DMS 273 treated with DMSO at 0.1 percent for 48 hours (cell line): Measurements from ENCODE around the gene AQP5.

ENCODE experiments used
- DNase-seq: peaks from one replicate; lab custom pipeline; 2025; lab: John Stamatoyannopoulos, UW

The AQP5 gene

DNA sequence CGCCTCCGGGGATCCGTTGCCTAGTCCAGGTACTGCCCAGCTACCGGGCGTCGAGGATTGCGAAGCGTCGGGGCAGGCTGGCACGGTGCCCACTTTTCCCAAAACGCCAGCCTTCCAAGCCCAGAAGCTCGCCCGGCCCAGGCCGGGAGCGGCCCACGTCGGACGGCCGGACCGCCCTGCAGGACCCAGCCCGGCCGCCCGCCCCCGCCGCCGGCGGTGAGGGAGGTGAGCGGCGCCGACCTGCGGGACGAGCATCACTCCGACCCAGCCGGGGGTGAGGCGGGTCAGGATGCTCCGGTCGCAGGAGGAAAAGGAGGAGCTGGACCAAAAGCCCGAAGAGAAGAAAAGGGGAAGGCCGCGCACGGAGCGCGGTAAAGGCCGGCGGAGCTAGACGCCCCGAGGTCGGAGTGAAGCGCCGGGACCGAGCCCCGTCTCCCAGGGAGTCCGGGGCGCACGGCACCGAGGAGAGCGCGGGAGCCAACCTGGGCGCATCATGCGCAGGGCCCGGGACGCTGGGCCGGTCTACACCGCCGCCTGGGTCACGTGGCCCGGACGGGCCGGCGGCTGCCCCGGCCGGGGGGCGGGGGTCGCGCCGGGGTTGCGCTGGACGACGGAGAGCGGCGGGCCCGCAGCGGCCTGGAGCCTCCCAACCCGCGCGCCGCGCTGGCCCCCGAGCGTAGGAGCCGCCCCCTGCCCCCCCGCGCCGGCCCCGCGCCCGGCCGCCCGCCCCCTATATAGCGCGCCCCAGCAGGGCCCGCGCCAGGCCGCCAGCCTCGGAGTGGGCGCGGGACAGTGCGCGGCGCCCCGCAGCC, at the start of gene AQP5:
AQP5 (plus strand) TSS at position 762 of the 812 bp plus-strand sequence. CDS start 146 bp downstream, outside the sequence.
- DNase-seq = no peak

DNA sequence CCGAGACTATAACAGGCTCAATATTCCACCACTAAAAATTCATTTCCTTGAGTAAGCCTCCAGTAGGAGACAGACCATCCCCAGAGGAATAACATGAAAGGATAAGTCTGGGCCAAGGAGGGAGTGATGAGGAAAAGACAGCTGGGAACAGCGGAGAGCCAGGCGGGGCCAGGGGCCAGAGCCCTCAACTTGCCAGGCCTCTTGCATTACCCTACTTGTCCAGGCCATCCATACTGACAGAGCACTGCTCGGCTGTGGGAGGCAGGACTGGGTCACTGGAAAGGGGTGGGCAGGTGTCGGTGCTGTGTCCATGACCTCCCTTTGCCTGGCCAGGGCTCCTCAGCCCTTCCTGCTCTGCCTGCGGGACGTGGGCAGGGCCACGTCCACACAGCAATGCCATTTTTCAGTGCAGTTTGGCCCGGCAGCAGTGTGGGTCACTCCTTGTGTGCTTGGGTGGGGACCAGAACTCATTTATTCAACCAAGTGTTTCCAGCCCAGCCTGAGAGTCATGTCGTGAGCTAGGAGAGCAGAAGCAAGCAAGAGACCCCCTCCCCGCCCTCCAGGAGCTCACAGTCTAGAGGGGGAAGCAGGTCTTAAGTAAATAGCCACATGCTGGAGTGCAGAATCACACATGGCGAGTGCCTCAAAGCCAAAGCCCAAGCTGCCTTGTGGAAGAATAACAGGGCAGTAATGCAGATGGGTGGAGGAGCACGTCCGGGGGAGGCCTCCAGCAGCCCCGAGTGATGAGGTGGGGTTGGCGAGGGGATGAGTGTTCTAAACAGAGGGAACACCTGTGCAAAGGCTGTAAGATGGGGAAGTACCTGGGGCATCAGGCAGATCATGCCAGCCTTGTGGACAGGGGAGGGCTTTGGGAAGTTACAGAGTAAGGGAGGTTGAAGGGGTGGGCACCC, 49.1 kb upstream of the AQP5 start:
- DNase-seq = no peak

DNA sequence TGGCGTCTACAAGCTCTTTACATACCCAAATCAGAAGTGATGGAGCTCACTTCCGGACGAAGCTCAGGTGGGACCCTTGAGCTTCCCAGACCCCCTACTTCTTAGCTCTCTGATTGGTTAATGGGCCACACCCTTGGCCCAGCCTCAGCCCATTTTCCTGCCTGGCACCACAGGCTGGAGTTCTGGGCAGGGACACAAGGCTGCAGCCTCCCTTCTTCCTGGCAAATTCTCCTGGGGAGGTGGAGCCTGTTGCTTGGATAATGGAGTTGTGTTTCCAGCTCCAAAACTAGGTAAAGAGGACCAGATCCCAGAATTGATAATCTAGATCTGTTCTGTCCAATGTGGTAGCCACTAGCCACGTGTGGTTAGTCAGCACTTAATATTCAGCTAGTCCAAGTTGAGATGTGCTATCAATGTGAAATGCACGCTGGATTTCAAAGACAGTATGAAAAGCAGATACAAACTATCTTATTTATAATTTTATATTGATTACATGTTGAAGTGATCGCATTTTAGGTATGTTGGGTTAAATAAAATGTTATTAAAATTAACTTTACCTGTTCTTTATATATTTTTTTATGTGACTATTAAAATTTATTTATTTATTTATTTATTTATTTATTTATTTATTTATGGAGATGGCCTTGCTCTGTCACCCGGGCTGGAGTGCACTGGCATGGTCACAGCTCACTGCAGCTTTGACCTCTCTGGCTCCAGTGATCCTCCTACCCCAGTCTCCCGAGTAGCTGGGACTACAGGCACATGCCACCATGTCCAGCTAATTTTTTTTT, 45.3 kb upstream of the AQP5 start:
- DNase-seq = no peak

DNA sequence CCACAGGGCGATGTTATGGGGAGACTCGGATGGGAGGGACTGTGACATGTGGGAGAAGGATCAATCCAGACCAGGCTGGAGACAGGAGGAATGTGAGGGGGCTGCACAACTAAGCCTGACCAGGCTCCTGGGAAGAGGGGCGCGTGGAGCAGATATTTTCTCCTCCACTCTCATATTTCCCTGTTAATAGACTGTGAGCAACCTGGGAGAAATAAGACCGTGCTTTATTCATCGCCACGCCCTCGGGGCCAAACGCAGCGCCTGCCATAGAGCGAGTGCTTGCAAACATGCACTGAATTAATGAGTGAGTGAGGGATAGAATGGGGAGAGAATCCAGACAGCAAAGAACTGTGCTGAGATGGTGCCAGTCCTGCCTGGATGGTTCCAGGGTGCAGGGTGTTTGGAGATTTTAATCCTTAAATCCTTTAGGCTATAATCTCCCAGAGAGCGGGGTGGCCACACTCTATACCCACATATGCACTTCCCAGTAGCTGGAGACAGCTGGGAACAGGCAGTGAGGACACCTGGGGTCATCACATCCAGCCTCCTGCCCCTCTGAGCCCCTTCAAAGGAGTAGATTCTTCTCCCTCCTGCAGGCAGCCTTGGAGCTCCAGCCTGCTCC, 44.4 kb upstream of the AQP5 start:
- DNase-seq = no peak

DNA sequence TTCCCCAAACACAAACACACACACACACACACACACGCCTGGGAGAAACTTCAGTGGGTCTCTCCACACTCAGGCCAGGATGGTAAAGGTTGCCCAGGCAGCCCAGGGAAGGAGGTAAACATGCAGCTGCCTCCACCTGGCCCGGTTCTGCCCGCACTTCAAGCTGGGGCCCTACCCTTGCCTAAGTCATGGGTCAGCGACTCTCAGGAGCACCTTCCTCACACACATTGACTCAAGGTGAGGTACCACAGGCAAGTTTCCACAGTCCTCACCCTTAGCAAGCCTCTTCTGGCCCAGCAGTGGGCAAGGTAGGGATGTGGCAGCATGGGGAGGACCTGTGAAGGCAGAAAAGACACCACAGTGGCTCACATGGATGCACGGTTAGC, 43.9 kb upstream of the AQP5 start:
- DNase-seq = no peak

DNA sequence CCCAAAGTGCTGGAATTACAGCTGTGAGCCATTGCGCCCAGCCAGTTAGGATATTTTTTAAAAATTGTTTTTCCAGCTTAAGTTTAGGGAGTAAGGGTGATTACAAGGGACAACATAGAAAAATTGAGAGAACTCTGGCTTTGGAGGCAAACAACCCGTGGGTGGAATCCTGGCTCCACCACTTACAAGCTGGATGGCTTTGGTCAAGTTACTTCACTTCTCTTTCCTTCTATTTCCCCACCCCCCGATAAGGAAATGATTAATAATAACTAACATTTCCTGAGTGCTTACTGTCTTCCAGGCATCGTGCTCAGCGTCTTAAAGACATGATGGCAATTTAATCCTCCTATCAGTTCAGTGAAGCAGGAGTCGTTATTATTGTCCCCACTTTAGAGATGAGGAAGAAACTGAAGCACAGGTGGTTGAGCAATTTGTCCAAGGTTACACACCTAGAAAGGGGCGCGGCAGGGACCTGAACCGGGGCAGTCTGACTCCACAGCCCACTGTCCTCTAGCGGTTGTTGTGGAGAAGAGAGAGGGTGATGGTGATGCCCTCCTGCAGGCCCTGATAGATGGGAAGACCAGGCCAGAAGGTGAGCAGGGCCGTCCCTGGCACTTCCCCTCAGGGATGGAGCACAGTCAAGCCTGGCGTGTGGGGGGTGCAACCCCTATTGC, 41.3 kb upstream of the AQP5 start:
- DNase-seq = no peak

DNA sequence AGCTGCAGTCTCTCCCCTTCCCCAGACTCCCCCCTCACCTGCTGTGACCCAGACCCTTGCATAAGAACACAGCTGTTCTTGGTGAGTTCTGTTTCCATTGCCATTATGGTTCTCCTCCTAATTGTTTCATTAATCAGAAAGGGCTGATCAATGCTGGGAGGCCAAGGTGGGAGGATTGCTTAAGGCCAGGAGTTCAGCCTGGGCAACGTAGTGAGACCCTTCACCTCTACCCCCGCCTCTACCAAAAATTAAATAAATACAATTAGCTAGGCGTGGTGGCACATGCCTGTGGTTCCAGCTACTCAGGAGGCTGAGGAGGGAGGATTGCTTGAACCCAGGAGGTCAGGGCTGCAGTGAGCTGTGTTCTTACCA, 40.8 kb upstream of the AQP5 start:
- no peak for DNase-seq

DNA sequence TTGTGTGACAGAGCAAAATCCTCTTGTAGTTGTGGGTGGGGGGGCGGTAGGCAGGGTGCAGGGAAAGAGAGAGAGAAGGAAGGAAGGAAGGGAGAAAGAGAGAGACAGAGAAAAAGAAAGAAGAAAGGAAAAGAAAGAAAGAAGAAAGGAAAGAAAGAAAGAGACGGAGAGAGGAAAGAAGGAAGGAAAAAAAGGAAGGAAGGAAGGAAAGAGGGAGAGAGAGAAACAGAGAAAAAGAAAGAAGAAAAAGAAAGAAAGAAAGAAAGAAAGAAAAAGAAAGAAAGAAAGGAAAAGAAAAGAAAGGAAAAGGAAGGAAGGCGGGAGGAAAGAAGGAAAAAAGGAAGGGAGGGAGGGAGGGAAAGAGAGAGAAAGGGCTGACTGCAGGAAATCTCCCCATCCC, 40.4 kb upstream of the AQP5 start:
- no peak for DNase-seq

DNA sequence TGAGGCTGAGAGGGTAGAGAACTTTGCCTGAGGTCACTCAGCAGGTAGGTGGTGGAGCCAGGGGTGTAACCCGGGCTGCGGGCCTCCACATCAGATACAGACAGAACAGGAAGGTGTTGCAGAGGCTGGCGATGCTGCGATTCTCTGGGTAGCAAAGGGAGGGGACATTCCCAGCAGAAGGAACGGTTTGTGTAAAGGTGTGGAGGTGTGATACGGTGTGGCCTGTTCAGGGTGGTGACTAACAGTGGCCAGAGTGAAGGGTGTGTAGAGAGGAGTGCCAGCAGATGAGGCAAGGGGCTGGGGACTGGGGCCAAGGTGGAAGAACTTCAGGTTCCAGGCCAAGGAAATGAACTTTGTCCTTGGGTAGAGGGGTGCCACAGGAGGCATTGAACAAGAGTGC, 39.7 kb upstream of the AQP5 start:
- DNase-seq = no peak

DNA sequence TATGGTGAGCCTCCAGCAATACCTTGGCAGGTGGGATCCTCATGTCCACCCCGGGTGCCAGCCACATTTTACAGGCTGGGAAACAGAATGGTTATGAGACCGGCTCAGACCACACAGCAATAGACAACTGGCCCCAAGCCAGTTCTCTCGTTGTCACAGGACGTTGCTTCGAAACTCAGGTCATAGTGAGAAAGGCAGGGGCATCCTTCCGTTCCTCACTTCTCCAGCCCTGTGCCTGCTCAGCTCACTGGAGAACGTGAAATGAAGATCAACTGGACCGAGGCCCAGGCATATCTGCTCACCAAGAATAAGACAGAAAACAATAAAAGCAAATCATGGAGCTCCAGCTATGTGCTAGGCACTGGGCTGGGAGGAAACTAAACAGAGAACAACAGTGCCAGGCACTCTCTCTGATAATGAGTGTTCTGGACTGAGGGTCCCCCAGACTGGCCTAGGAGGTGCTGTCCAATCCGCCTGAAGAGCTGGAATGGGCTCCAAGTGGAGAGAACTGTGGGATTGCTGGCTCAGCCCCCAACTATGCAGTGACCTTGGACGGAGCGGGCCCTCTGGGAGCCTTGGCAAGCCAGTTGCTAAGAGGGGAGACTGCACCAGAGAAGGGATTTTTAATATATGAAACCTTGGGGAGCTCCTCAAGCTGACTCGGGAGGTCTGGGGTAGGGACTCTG, 39.2 kb upstream of the AQP5 start:
- no peak for DNase-seq

DNA sequence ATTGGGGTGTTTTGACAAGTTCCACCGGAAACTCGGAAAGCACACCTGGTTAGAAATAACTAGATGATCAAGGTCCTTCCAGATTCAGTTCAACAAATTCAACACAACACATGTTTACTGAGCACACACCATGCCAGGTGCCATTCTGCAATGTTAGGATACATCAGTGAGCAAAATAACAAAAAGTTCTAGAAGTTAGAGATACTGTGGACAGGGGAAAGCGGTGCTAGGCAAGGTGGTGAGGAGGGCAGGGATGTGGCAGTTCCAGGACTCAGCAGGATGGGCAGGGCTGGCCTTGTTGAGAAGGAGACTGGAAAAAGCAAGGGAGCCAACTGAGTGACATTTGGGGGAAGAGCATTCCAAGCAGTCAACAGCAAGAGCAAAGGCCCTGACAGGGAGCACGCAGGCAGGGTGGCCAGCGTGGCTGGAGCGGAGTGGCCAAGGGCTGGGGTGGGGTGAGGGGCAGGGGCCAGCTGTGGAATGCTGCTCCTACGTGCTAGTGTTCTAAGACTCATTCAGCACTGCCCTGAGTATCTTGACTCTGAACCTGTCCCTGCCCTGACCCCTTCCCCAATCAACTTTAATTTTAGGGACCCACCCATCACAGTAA, 38.5 kb upstream of the AQP5 start:
- no peak for DNase-seq

DNA sequence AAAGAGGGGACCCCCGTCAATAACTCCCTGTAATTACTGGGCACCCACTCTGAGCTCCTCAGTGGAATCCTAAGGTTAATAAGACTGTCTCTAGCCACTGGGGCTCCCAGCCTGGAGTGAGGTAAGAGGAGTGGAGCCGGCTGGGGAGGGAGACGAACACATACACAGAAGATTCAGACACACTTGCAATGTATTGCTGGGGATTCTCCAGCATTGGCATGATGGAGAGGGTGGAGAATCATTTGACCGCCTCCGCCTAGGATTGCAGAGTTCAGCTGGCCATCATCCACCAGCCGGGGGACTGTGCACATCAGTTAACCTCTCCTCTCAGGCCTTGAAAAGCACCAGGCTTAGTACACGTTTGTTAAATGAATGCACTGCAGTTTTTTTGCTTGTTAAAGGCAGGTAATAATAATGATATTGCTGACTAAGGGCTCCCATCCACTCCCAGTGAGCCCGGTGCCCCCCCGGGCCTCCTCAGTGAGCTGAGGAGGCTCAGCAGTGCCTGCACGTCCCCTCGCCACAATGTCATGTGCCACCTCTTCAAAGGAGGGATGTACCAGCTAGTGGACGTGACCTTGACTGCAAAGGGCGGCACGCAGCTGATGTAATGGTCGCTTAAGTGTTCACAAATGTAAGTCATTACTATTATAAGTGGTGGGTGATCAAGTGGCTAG, 37.7 kb upstream of the AQP5 start:
- no peak for DNase-seq

DNA sequence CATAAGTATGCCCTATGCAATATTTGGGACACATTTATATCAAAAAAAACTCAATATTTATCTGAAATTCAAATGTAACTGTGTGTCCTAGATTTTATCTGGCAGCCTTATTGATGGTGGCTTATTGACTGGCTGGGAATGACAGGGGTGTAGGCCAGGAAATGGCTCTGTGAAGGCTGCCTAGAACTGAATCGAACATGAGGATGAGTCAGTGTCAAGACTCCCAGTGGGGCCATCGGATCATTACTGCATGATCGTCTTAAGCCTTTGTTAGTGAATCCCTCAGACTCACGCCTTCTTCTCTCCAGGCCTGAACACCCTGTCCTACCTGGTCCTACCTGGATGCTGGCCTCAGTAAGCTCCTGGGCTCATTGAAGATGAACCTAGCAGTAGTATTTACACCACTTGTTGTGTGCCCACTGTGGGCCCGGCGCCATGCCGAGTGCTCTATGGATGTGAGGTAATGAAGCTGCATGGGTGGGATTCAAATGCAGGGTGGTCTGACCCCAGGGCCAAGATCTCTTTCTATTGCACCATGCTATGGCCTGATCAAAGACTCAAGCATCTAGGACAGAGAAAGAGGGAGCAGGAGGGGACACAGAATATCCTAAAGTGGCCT, 36.9 kb upstream of the AQP5 start:
- DNase-seq = no peak

DNA sequence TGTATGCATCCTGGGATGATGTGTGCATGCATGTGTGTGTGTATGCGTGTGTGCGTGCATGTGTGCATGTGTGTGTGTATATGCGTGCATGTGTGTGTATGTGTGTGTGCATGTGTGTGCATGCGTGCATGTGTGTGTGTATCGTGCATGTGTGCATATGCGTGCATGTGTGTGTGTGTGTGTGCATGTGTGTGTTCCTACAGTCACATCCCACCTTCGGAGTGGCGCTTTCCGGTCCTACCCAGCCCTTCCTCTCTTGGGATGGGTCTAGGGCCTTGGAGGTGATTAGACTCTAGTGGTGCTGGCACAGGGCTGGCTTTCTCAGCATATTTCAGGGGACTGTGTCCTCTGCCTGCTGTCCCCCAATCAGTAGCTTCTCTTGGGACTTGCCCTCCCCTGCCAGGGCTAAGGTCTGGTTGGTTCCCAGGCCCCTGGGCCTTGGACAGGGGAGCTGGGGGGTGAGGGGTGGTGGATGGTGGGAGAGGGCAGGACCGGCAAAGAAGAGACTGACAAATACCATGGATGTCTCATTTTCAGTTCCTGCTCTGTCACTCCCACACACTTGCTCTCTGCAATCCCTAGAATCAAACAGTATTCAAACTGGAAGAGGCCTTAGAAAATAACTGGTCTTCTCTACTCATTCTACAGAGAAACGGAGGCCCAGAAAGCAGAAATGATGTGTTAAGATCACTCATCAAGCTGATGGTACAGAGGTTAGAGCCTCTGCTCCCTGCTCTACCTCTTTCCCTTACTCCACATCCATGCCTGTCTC, 36.1 kb upstream of the AQP5 start:
- DNase-seq = no peak

DNA sequence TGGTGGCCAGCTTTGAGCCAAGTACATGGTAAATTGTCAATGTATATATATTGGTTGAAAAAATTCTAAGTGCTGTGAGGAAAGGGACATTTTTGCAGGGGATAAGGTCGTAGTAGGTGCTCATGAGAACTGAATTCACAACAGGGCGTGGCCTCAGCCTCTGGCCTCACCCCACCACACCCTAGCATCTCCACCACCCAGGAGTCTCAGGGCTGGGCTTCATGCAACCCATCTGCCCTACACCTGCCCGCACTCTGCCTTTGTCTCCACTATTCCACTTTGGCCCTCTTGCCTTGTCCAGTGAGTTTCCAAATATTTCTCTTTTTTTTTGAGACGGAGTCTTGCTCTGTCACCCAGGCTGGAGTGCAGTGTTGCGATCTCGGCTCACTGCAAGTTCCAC, 33.2 kb upstream of the AQP5 start:
- no peak for DNase-seq

DNA sequence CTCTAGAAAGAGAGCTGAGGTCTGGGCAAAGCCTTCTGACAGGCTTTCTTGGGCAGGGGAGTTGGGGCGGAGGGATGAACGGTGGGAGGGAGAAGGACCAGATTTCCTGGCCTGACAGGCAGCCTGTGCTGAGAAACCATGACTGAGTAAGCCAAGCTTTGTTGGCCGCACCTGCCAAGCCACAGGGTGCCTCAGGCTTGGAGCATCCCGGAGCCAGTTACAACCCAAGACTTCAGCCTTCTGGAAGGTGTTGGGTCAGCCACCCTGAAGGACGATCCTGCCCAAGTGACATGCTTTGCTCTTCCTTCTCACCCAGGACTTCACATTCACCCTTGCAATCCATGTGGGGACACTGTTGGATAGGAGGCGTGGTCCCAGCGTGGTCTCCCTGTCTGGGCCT, 32.1 kb upstream of the AQP5 start:
- no peak for DNase-seq

DNA sequence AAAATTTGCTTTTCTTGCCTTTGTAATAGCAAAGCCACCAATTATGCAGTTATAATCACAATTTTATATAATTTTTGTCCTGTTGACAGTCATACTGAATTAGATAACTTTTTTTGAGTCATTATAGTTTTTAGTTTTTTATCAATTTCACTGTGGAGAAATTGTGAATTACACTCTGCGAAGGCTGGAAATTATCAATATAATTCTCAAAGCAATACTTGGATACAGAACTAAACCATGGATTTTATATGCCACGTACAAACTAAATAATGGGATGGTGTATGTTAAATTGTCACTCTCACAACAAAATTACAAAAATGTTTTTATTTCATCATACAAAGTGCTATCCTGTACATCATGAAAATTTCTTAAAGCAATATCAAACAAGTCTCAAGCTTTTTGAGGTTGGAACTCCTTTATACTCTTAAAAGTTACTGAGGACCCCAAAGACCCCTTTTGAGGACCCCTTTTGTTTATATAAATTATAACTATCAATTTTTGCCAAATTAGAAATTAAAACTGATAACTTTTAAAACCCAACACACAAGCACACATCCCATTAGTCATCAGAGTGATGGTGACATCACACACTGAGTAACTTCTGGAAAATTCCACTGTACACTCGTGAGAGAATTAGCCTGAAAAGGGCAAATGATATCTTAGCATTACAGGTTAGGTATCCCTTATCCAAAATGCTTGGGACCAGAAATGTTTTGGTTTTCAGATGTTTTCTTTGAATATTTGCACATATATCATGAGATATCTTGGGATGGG, 31.0 kb upstream of the AQP5 start:
- no peak for DNase-seq

DNA sequence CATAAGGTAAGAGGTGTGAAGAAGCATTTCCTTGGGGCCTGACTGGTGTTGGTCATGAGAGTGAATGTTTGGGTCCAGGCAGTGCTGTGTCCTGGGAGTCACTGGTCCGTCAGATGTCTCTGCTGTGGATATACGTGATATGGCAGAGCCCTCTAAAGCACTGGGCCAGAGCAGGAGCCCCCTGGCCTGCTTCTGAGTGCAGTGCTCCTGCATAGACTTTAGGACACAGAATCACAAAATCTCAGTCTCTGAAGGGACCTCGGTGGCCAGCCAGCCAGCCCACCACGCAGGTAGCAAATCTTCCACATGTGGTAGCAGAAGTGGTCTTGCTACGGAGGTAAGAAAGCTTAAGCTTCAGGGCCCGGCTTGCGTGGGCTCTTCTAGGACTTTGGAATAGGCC, 29.6 kb upstream of the AQP5 start:
- DNase-seq = no peak
